ENCODE data around the gene CD3E. TPM values are rescaled to one million over a fixed set of nuclear protein-coding genes. Genes with fewer than 3 reads are reported as not detected.

Gene CD3E
- total RNA-seq, 1 experiment from 2014 or later: 0.39 TPM

Other genes starting within 250 kb of the CD3E start
- 83.2 and 86.4 TPM in 2 replicates for gene TMPRSS4, start 227.7 kb upstream of the CD3E start, total RNA-seq (2022)
- gene SMIM35, start 217.8 kb upstream of the CD3E start, total RNA-seq (2022): not detected in 2 replicates
- 0.70 TPM in 2 replicates for gene SCN4B, start 151.9 kb upstream of the CD3E start, total RNA-seq (2022)
- gene SCN2B, start 128.1 kb upstream of the CD3E start, total RNA-seq (2022): 0.09 TPM in 1 of 2 replicates, not detected in the other
- 8.9 and 12.0 TPM in 2 replicates for gene JAML, start 79.7 kb upstream of the CD3E start, total RNA-seq (2022)
- 29.6 and 31.8 TPM in 2 replicates for gene MPZL3, start 52.4 kb upstream of the CD3E start, total RNA-seq (2022)
- 69.9 and 80.2 TPM in 2 replicates for gene MPZL2, start 40.4 kb upstream of the CD3E start, total RNA-seq (2022)
- not detected in 2 replicates for gene CD3D, start 38.0 kb downstream of the CD3E start, total RNA-seq (2022)
- 0.16 and 0.32 TPM in 2 replicates for gene CD3G, start 39.6 kb downstream of the CD3E start, total RNA-seq (2022)
- 103 and 106 TPM in 2 replicates for gene UBE4A, start 54.9 kb downstream of the CD3E start, total RNA-seq (2022)
- gene ATP5MG, start 96.9 kb downstream of the CD3E start, total RNA-seq (2022): 537 and 576 TPM in 2 replicates
- gene KMT2A, start 131.8 kb downstream of the CD3E start, total RNA-seq (2022): 93.9 and 107 TPM in 2 replicates
- gene TTC36, start 222.7 kb downstream of the CD3E start, total RNA-seq (2022): 1.2 and 3.3 TPM in 2 replicates
- 53.8 and 63.1 TPM in 2 replicates for gene TMEM25, start 226.5 kb downstream of the CD3E start, total RNA-seq (2022)

Measured in Caco-2 (cell line).